ENCODE data around the gene BUD31. TPM values are rescaled to one million over a fixed set of nuclear protein-coding genes. Genes with fewer than 3 reads are reported as not detected.

Gene BUD31
- 10 to 100 TPM; 26.1 to 63.6 (median 38.9) TPM for total RNA-seq
- 10 to 100 TPM; 66.7 to 87.8 TPM for polyA plus RNA-seq
- long read RNA-seq, donor 1, transcript BUD31-202 (6 exons, 1,139 nt) = major isoform, 16 of 27 reads
- long read RNA-seq, donor 1, transcript BUD31-201 (6 exons, 1,035 nt) = minor isoform, 8 of 27 reads
- long read RNA-seq, donor 1, partial matches to known transcripts = 0 of 27 reads
- long read RNA-seq, donor 1, other reads (novel, unspliced or antisense) = 3 of 27 reads
- long read RNA-seq, donor 2, transcript BUD31-201 (6 exons, 1,035 nt) = minor isoform, 26 of 64 reads
- long read RNA-seq, donor 2, transcript BUD31-202 (6 exons, 1,139 nt) = major isoform, 28 of 64 reads
- long read RNA-seq, donor 2, partial matches to known transcripts = 3 of 64 reads
- long read RNA-seq, donor 2, other reads (novel, unspliced or antisense) = 6 of 64 reads
- long read RNA-seq, donor 3, transcript BUD31-201 (6 exons, 1,035 nt) = minor isoform, 9 of 30 reads
- long read RNA-seq, donor 3, transcript BUD31-202 (6 exons, 1,139 nt) = major isoform, 17 of 30 reads
- long read RNA-seq, donor 3, partial matches to known transcripts = 3 of 30 reads
- long read RNA-seq, donor 3, other reads (novel, unspliced or antisense) = 1 of 30 reads

DNA sequence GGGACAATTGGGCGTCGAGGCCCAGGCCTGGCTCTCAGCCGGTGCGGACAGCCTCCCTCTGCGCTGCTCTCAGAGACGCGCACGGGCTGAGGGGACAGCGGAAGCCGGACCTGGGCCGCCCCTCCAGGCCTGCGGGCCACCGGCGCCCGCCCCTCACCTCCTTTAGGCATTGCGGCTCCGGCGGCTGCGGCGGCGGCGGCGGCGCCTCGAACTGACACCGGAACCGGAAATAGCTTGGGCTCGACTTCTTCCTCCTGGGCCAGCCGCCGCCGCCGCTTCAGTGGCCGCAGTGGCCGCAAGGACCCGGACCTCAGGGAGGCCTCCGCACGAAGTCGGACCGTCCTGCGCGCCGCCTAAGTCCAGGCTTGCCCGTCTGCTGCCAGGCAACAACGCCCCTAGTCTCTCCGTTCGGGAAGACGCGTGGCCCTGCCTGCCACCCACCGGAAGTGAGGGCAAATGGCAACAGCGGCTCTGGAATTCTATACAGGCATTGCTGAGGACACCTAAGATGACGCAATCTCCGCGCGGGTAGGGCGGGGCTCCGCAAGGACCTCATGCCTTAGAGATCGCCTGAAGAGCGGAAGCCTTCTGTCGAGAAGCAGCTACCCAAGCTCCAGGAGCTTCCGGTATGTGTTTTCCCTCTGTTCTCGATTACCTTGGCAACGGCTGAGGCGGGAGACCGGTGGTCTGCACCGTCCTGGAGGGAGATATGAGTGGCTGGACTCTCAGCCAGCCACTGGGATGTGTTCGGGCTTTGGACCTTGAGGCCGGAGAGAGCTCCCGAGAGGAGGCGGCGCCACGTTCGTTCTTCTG, at the start of gene BUD31, which contains the start of gene PDAP1:
TSS of gene BUD31 (plus strand) at position 591 of the 813 bp plus-strand sequence. CDS start 2,124 bp downstream, outside the sequence.
TSS of gene PDAP1 (minus strand) at position 219 of the 813 bp plus-strand sequence. CDS start at position 170, 49 bp downstream.
- 0 to 1% (median 1%) methylated on average over 17 to 72 of the region's 72 CpGs for WGBS, 4 donors
- Histone ChIP-seq H3K4me3 (peak within 1 kb of the TSS; percentile 68 to 100 (median 96)), H3K27me3 (no peaks in the 10 kb centered on the region), H3K36me3 (peaks cover 0 to 56% (median 47%) of the 10 kb centered on the region in 9 donors), H3K27ac (peak within 1 kb of the TSS; percentile 93 to 99 (median 98)), H3K9me3 (no peaks in the 10 kb centered on the region), H3K4me1 (peaks cover 13 to 51% (median 42%) of the 10 kb centered on the region in 12 donors)
- intact Hi-C loops (cut with DNase I) = loop anchor here in 8 of 10 donors (1.0 to 5.0 kb wide), 6 partner anchors 15 to 1006 kb away; partner anchors contain the start of genes ARPC1B (in 4 of the 8) and BAIAP2L1 (in 1 of the 8)
- TF ChIP-seq, protein P1, sequence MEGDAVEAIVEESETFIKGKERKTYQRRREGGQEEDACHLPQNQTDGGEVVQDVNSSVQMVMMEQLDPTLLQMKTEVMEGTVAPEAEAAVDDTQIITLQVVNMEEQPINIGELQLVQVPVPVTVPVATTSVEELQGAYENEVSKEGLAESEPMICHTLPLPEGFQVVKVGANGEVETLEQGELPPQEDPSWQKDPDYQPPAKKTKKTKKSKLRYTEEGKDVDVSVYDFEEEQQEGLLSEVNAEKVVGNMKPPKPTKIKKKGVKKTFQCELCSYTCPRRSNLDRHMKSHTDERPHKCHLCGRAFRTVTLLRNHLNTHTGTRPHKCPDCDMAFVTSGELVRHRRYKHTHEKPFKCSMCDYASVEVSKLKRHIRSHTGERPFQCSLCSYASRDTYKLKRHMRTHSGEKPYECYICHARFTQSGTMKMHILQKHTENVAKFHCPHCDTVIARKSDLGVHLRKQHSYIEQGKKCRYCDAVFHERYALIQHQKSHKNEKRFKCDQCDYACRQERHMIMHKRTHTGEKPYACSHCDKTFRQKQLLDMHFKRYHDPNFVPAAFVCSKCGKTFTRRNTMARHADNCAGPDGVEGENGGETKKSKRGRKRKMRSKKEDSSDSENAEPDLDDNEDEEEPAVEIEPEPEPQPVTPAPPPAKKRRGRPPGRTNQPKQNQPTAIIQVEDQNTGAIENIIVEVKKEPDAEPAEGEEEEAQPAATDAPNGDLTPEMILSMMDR (IDR thresholded peaks at IDR 0.05) = peak in 2 of 12 donors; percentile 19 to 23
- peak in 1 of 2 donors; percentile 69 for TF ChIP-seq POLR2A (IDR thresholded peaks at IDR 0.05)
- peak; percentile 94 to 96 (median 95) for DNase-seq
- peak; percentile 91 to 96 (median 96) for ATAC-seq

DNA sequence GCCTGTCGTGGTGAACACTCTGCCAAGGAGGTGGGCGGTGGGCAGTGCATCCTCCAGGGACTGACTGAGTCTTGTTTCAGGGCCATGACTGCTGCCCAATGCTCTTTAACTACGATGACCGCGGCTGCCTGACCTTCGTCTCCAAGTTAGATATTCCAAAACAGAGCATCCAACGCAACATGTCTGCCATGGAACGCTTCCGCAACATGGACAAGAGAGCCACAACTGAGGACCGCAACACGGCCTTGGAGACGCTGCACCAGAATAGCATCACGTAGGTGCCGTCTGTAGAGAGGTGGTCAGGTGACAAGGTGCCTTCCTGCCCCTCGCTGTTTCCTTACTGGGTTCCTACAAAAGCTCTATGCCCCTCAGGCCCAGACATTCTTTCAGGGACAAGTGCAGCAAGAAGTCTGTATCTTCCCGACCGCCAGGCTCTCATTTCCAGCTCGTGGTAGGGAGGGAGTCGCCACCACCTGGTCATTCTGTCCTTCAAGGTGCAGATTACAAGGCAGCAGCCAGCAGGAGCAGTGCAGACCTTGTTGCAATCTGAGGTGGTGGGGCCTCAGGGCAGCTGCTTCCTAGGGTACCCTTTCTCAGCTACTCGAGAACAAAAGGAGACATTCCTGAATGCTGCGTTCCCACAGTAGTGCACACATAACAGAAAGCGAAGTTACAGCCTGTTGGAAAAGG, 49.2 kb upstream of the BUD31 start:
- H3K27ac ChIP-seq = no peak overlapping the region
- no peak for ATAC-seq
- TF ChIP-seq, protein P1 (IDR thresholded peaks at IDR 0.05) = no peak
- TF ChIP-seq POLR2A (IDR thresholded peaks at IDR 0.05) = no peak

DNA sequence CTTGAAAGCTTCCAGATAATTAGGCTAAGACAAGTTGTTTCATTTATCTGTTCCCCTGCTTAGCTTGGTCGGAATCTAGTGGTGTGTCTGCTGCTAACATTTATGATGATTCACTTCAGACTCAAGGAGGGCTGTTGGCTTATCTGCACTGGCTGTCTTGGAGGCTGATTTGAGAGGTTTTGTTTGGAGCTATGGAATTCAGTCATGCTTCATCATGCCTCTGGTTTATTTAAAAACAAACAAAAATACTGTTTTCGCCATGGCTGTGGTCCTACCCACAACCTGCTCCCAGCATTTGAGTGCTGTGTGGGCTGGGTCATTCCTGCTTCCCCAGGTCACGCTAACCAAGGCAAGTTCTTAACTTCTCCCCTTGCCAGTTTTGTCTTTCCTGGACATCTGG, 46.0 kb upstream of the BUD31 start:
- Histone ChIP-seq H3K36me3 (peaks cover 0 to 100% (median 95%) of the 10 kb centered on the region in 9 donors), H3K27ac (no peak overlapping the region), H3K9me3 (no peaks in the 10 kb centered on the region), H3K4me1 (no peaks in the 10 kb centered on the region), H3K4me3 (no peak overlapping the region), H3K27me3 (no peaks in the 10 kb centered on the region)
- no peak for DNase-seq
- intact Hi-C loops (cut with DNase I) = loop anchor here in 1 of 10 donors (10.0 kb wide), 1 partner anchor 52 kb away; no protein-coding TSS in a partner anchor
- no peak for TF ChIP-seq POLR2A (IDR thresholded peaks at IDR 0.05)
- ATAC-seq = no peak
- WGBS, 4 donors = 77 to 83% (median 83%) methylated on average over 3 of the region's 3 CpGs

More for the DNA sequence above, 49.2 kb upstream of the BUD31 start:
- intact Hi-C loops (cut with DNase I) = loop anchor here in 1 of 10 donors (10.0 kb wide), 1 partner anchor 55 kb away; no protein-coding TSS in a partner anchor
- H3K9me3 ChIP-seq = no peaks in the 10 kb centered on the region
- WGBS, 4 donors = 86 to 91% (median 89%) methylated on average over 20 to 22 of the region's 22 CpGs
- no peaks in the 10 kb centered on the region for H3K4me1 ChIP-seq
- DNase-seq = no peak
- no peak overlapping the region for H3K4me3 ChIP-seq
- no peaks in the 10 kb centered on the region for H3K27me3 ChIP-seq
- H3K36me3 ChIP-seq = peaks cover 0 to 100% (median 98%) of the 10 kb centered on the region in 9 donors

DNA sequence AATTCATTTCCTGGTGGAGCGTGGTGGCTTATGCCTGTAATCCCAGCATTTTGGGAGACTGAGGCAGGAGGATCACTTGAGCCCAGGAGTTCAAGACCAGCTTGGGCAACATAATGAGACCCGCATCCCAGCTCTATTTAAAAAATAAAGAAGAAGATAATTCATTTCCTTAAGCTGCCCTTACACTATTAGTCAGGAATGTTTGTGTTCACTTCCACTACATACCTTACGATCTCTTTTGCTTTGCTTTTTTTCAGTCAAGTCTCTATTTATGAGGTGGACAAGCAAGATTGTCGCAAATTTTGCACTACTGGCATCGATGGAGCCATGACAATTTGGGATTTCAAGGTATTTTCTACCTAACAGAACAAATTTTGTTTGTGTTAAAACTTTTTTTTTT, 45.5 kb upstream of the BUD31 start:
- H3K36me3 ChIP-seq = peaks cover 0 to 98% (median 91%) of the 10 kb centered on the region in 9 donors
- TF ChIP-seq POLR2A (IDR thresholded peaks at IDR 0.05) = no peak
- TF ChIP-seq, protein P1 (IDR thresholded peaks at IDR 0.05) = no peak
- DNase-seq (no peak), ATAC-seq (no peak)
- WGBS, 4 donors = 88 to 94% (median 91%) methylated on average over 5 of the region's 5 CpGs
- no peaks in the 10 kb centered on the region for H3K4me1 ChIP-seq
- H3K9me3 ChIP-seq = no peaks in the 10 kb centered on the region
- no peak overlapping the region for H3K4me3 ChIP-seq
- intact Hi-C loops (cut with DNase I) = loop anchor here in 1 of 10 donors (10.0 kb wide), 1 partner anchor 52 kb away; no protein-coding TSS in a partner anchor
- H3K27ac ChIP-seq = no peak overlapping the region
- H3K27me3 ChIP-seq = no peaks in the 10 kb centered on the region
